Activated T-cell treated with anti-CD3 and anti-CD28 coated beads for 4 hours (primary cell): Measurements from ENCODE around the gene PCGF6.

ENCODE experiments used
- DNase-seq: peaks from one replicate; pipeline ENCODE4 v3.0.0-alpha.2; 2020

The PCGF6 gene

DNA sequence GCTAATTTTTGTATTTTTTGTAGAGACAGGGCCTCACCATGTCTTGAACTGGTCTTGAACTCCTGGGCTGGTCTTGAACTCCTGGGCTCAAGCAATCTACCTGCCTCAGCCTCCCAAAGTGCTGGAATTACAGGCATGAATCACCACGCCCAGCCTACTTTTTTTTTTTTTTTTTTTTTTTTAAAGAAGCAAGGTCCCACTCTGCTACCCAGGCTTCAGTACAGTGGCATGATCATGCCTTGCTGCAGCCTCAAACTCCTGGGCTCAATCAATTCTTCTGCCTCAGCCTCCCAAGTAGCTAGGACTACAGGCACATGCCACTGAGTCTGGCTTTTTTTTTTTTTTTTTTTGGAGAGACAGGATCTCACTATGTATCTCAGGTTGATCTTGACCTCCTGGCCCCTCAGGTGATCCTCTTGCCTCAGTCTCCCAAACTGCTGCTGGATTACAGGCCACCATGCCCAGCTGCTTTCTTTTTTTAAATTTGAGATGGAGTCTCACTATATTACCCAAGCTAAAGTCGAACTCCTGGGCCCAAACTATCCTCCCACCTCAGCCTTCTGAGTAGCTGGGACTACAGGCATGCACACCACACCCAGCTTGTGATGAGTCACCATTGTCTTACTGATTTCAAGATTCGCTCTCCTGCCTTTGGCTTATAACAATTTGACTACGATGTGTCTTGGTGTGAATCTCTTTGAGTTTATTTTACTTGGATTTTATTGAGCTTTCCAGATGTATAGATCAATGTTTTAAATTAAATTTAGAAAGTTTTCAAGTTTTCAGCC lies 96.2 kb downstream of the PCGF6 start:
- no peak for DNase-seq

GRCh38 chr10:103254113-103254512 lies 96.8 kb downstream of the PCGF6 start:
- DNase-seq = no peak
